Osteocyte (in vitro differentiated cells): ENCODE data around the gene INTS14. TPM values are rescaled to one million over a fixed set of nuclear protein-coding genes. Genes with fewer than 3 reads are reported as not detected.

Source experiments
- DNase-seq: peaks from one replicate; pipeline ENCODE4 v3.0.0; 2021; ENCODE audit warnings: mixed read lengths; ENCODE audit not compliant: unreplicated experiment; ENCODE audit errors: extremely low spot score
- H3K27ac Mint-ChIP-seq: one replicate; pipeline ENCODE4 v1.8.0; 2021; ENCODE audit warnings: mild to moderate bottlenecking, mixed read lengths; ENCODE audit not compliant: unreplicated experiment
- H3K27me3 Mint-ChIP-seq: one replicate; pipeline ENCODE4 v1.8.0; 2021; ENCODE audit warnings: mixed read lengths; ENCODE audit not compliant: unreplicated experiment
- H3K36me3 Mint-ChIP-seq: one replicate; pipeline ENCODE4 v1.8.0; 2021; ENCODE audit warnings: mixed read lengths; ENCODE audit not compliant: unreplicated experiment
- H3K4me1 Mint-ChIP-seq: one replicate; pipeline ENCODE4 v1.8.0; 2021; ENCODE audit warnings: mixed read lengths; ENCODE audit not compliant: unreplicated experiment
- H3K4me3 Mint-ChIP-seq: one replicate; pipeline ENCODE4 v1.8.0; 2021; ENCODE audit warnings: mild to moderate bottlenecking, moderate library complexity, mixed read lengths; ENCODE audit not compliant: unreplicated experiment
- H3K9me3 Mint-ChIP-seq: one replicate; pipeline ENCODE4 v1.8.0; 2021; ENCODE audit warnings: mixed read lengths; ENCODE audit not compliant: unreplicated experiment
- total RNA-seq: library from RNA; stranded (reverse); gene quantifications from 2 replicates; pipeline ENCODE4 v1.2.1, GENCODE V29; 2021
- TF ChIP-seq, protein P1 (sequence below): fragments of 200-600 bp; sonication (generic); IDR thresholded peaks from 2 replicates; pipeline ENCODE4 v1.5.0; 2021; ENCODE audit warnings: antibody characterized with exemption, mild to moderate bottlenecking, moderate library complexity

Gene INTS14
- total RNA-seq, 1 donor from 2014 or later, result 33.9 TPM

DNA sequence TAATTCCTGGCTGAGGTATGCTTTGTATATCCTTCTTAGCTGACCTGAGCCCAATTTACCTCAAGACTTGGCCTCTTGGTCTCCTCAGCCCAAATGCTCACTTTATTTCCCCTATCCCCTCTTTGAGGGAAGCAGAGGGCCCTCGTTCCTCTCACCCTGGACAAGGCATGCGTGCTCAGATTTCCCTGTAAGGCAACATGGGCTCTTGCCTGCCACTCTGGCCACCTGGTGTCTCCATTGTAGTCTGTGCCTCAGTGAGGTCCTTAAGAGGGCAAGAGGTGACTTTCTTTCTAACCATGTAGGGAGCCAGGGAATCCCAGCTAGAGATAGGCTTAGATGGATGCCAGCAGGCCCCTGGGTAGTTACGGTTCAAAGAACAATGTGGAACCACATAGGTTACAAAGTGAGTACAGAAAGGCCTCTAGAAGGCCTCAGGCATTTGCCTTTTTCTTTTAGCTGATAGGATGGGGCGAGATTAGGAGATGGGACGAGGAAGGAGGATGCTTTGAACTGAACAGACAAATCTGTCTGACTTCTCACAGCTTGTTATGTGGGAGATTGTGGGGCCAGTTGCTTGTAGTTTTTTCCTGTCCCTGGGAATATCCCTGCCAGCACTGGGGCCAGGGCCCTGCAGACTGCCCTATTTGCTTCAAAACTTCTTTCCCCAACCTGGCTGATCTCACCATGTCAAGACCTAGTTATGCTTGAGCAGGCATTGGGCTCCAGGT is 1.1 kb upstream of the INTS14 start:
- H3K27me3 Mint-ChIP-seq, result no peaks in the 10 kb centered on the region
- H3K36me3 Mint-ChIP-seq, result peaks cover 2% of the 10 kb centered on the region
- no peak for DNase-seq
- peak overlapping the region; percentile 97 for H3K4me3 Mint-ChIP-seq
- H3K4me1 Mint-ChIP-seq, result peaks cover 22% of the 10 kb centered on the region
- H3K27ac Mint-ChIP-seq, result peak overlapping the region; percentile 99
- no peaks in the 10 kb centered on the region for H3K9me3 Mint-ChIP-seq
- TF ChIP-seq, protein P1, sequence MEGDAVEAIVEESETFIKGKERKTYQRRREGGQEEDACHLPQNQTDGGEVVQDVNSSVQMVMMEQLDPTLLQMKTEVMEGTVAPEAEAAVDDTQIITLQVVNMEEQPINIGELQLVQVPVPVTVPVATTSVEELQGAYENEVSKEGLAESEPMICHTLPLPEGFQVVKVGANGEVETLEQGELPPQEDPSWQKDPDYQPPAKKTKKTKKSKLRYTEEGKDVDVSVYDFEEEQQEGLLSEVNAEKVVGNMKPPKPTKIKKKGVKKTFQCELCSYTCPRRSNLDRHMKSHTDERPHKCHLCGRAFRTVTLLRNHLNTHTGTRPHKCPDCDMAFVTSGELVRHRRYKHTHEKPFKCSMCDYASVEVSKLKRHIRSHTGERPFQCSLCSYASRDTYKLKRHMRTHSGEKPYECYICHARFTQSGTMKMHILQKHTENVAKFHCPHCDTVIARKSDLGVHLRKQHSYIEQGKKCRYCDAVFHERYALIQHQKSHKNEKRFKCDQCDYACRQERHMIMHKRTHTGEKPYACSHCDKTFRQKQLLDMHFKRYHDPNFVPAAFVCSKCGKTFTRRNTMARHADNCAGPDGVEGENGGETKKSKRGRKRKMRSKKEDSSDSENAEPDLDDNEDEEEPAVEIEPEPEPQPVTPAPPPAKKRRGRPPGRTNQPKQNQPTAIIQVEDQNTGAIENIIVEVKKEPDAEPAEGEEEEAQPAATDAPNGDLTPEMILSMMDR, result no peak

GRCh38 chr15:65603559-65603958 is 7.4 kb downstream of the INTS14 start:
- Mint-ChIP-seq H3K27ac (no peak overlapping the region), H3K4me3 (no peak overlapping the region), H3K9me3 (no peaks in the 10 kb centered on the region), H3K4me1 (no peaks in the 10 kb centered on the region), H3K36me3 (peaks cover 31% of the 10 kb centered on the region), H3K27me3 (no peaks in the 10 kb centered on the region)
- TF ChIP-seq, protein P1, result no peak
- no peak for DNase-seq

DNA sequence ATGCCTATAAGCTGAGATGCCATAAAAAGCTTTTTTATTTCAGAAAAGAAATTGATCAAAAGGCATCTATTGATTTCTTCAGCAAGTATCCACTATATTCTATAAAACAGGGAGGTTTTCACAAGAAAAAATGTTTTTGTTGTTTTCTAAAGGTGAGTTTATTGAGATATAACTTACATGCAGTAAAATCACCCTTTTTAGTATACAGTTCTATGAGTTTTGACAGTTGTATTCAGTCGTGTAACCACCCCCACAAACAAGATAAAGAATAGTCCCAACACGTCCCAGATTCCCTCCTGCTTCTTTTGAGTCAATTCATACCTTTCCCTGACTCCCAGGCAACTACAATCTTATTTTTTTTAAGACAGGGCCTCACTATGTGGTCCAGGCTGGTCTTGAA is 7.8 kb downstream of the INTS14 start:
- Mint-ChIP-seq H3K27me3 (no peaks in the 10 kb centered on the region), H3K27ac (no peak overlapping the region), H3K4me1 (no peaks in the 10 kb centered on the region), H3K36me3 (peaks cover 35% of the 10 kb centered on the region), H3K4me3 (no peak overlapping the region), H3K9me3 (no peaks in the 10 kb centered on the region)
- TF ChIP-seq, protein P1, result no peak
- no peak for DNase-seq

DNA sequence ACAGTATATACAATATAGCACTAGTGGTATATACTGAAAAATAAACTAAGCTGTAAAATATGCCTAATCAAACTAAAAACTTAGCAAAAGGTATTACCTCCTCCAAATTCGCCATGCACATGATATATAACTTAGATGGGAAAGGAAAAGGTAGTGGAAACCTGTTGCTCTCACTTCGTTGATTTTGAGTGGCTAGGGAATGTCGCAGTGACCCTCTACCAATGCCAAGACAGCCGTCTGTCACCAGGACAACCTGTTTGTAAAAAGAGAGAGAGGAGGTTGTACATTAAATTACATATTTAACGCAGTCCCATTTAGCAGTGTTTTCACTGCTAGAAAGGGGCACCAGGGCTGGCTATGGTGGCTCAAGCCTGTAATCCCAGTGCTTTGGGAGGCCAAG is 11.3 kb downstream of the INTS14 start:
- Mint-ChIP-seq H3K4me3 (no peak overlapping the region), H3K27me3 (no peaks in the 10 kb centered on the region), H3K4me1 (no peaks in the 10 kb centered on the region), H3K27ac (no peak overlapping the region), H3K36me3 (peaks cover 40% of the 10 kb centered on the region), H3K9me3 (no peaks in the 10 kb centered on the region)
- DNase-seq, result no peak
- TF ChIP-seq, protein P1, result no peak

- Mint-ChIP-seq H3K27me3 (no peaks in the 10 kb centered on the region), H3K4me1 (no peaks in the 10 kb centered on the region), H3K4me3 (no peak overlapping the region), H3K27ac (peak overlapping the region; percentile 20), H3K36me3 (peaks cover 37% of the 10 kb centered on the region), H3K9me3 (no peaks in the 10 kb centered on the region)
- TF ChIP-seq, protein P1, result no peak
- DNase-seq, result no peak
These were observed 12.5 kb downstream of the INTS14 start for GRCh38 chr15:65598468-65598867.
